Retina (tissue), 1 donor: ENCODE measurements around the gene ULK2.
A peak's percentile ranks its signal among the peaks of the same experiment; 100 is the strongest.
"Not testable (repeated sequence)": the region's sequence is repeated elsewhere in the genome, so short reads cannot be mapped to it uniquely, and the experiment has no call there.

Experiments
- DNase-seq: peaks from one replicate; pipeline ENCODE4 v3.0.0-alpha.2; 2016

Gene ULK2

GRCh38 chr17:19860647-19861177 lies 7.0 kb downstream of the ULK2 start:
- not testable (repeated sequence) for DNase-seq

DNA sequence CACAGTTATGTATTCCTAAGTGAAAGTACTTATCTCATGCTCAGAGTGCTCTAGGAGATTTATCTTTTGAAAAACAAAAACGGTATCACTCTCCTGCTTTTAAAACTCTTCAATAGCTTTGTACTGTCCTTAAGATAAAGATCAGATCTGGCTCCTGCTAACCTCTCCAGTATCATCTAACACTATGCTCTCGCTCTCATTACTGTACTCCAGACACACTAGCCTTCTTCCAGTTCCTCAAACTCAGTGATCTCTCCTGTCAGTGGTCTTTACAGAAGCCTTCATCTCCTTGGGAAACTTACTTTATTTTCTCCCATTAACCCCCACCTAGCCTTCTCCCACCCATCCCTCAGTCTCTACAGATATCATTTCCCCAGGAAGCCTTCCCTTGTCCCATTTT lies 10.1 kb downstream of the ULK2 start:
- DNase-seq: no peak

GRCh38 chr17:19833914-19834313 lies 33.8 kb downstream of the ULK2 start:
- no peak for DNase-seq

GRCh38 chr17:19830061-19830460 lies 37.7 kb downstream of the ULK2 start:
- no peak for DNase-seq

DNA sequence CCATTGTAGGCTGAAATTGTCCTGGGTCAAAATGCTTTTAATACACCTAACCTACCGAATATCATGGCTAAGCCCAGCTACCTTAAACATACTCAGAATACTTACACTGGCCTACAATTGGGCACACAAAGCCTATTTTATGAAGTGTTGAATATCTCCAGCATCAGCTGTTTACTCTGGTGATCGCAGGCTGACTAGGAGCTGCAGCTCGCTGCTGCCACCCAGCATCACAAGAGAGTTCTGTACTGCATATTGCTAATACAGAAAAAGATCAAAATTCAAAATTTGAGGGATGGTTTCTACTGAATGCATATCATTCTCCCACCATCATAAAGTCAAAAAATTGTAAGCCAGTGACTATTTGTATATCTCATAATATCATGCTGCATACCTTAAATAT lies 55.3 kb downstream of the ULK2 start:
- no peak for DNase-seq

GRCh38 chr17:19805006-19805405 lies 62.7 kb downstream of the ULK2 start:
- DNase-seq: no peak

GRCh38 chr17:19800571-19800970 lies 67.2 kb downstream of the ULK2 start:
- no peak for DNase-seq

DNA sequence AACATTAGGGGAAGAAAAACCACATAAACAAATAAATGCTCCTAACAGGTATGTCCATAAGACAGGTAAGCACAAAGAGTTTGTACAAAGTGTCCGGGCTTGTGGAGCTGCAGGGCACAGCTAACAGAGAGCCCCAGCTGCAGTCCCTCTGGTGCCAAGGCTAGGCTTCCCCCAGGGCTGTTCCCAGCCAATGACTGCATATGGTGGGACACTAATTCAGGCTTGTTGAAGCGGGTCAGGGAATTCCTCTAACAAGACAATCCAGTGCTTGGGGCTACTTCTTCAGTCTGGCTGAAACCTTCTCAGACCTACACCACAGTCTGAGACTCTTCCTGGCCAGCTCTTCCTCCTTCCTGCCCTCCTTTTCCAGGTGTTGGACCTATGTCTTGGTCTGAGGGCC lies 67.9 kb downstream of the ULK2 start:
- no peak for DNase-seq

- no peak for DNase-seq
Measured at GRCh38 chr17:19796457-19796856, 71.3 kb downstream of the ULK2 start.

- no peak for DNase-seq
Measured at GRCh38 chr17:19791918-19792550, 75.7 kb downstream of the ULK2 start.

DNA sequence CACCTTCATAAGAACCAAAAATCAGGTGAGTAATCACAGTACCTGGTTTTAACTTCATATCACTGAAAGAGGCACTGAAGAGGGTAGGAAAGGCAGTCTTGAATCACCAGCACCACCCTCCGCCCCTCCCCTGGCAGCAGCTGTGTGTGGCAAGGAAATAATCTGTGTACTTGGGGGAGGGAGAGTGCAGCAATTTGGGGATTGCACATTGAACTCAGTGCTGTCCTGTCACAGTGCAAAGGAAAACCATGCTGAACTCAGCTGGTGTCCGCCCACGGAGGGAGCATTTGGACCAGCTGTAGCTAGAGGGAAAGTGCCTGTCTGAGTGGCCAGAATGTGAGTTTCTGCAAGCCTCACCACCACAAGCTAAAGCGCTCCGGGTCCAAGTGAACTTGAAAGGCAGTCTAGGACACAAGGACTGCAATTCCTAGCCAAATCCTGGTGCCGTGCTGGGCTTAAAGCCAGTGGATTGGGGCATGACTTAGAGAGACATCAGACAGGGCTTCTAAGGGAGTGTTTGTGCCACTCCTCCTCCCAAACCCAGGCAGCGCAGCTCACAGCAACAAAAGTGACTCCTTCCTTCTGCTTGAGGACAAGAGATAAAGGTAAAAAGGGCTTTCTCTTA lies 79.9 kb downstream of the ULK2 start:
- DNase-seq: no peak

- no peak for DNase-seq
Measured at GRCh38 chr17:19785854-19786253, 81.9 kb downstream of the ULK2 start.

GRCh38 chr17:19781488-19782458 lies 86.0 kb downstream of the ULK2 start:
- no peak for DNase-seq

DNA sequence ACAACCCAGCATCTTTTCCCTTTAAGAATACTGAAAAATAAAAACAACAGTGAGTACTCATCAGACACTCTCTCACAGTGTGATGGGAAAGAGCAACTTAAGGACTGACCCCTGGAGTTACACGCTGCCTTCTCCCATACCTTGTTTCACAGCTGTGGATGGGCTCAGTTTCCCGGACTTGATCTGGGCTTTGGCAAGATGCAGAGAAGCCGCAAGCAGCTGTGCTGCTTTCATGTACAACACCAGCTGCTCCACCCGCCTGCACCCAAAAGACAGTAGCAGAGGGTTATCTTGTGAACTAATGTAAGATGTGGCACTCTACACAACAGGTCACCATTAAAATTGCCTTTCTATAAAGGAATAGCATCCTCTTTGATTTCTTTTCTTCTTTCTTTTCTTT lies 86.9 kb downstream of the ULK2 start:
- DNase-seq: no peak

DNA sequence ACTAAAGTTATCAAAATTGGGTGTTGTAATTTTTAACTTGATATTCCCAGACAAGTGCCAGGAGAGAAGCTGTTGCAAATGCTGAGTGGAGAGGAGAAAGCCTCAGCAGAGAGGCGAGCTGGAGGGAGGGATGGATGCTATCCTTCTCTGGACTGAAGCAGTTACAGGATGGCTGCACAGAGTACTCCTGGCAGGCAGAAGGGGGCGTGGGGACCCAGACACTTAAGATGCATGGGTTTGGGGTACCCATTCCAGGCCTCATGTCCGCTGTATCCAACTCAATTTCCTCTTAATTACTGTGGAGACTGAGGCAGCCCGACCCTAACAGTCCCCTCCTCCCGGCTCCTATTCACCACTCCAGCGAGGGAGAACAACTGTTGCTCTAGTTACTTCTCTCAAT lies 94.2 kb downstream of the ULK2 start:
- DNase-seq: no peak

DNA sequence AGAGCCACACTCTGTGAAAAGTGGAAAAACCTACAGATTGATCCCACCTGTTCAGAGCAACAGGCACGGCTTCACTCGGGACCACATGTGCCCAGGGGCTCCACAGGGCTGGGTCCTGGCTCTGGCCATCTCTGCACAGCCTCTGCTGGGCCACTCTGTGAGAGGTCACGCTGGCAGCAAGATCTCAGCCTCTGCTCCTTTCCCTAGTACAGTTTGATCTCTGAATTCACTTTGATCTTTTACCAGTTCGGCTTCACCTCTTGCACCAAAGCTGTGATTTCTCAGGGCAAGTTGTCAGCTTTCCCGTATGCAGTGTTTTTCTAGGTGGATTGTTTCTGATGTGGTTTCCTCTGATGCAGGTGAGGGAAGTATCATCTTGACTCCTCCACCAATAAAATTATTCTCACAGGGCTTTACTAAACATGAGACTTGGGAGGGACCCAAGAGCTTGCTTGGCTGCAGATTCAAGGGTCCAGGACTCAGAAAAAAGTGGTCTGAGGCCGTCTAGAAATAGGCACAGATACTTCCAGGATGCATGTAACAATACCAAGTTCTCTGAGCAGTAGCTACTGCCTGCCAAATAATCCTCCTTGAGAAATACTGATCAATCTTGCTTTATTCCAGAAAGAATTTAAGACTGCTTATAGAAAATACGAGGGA lies 95.6 kb downstream of the ULK2 start:
- DNase-seq: no peak

- DNase-seq: no peak
Measured at GRCh38 chr17:19770985-19771735, 96.6 kb downstream of the ULK2 start.

DNA sequence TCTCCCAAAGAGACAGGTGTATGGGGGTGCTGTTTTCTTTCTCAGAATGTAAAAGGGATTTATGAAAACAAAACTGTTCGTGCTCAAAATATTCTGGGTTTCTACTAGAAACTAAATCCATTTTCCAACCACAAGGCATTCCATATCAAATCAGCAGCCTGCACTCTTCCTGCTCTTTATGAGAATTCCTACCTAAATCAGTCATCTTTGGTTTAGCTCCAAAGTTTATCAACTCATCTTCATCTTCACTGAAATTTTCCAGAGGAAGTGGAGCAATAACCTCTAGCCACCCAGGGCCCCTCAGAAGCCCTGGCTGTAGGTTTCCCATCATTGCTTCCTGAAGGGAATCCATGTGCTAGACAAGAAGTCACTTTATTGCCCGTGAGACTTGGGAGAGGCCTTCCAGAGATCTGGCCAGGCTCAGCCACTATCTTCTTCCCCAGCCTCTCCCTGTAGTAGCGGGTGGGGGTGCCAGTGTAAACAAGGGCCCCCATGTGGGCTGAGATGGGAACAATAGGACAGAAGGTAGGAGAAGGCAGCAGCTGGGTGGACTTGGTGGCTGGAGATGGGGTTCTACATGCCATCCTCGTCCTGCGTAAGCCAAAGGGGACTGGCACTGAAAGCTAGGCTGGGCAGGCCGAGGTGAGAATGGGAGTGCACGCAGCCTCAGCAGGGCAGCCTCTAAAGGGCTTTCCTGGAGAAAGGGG lies 97.6 kb downstream of the ULK2 start:
- no peak for DNase-seq

- no peak for DNase-seq
Measured at GRCh38 chr17:19768046-19768782, 99.5 kb downstream of the ULK2 start.

GRCh38 chr17:19766421-19767270 lies 101.1 kb downstream of the ULK2 start:
- DNase-seq: peak; percentile 81
